Ishikawa (cell line): ENCODE results near the gene TMEM62.

ENCODE experiments used
- CEBPB ChIP-seq: IDR thresholded peaks from 2 replicates; pipeline ENCODE4 v1.6.1; 2012
- CREB1 ChIP-seq: IDR thresholded peaks from 2 replicates; pipeline ENCODE4 v1.6.1; 2012; ENCODE audit warnings: low read depth
- MAX ChIP-seq: IDR thresholded peaks from 2 replicates; pipeline ENCODE4 v1.6.1; 2012
- USF1 ChIP-seq: IDR thresholded peaks from 2 replicates; pipeline ENCODE4 v1.6.1; 2012

GRCh38 chr15:43168192-43169107, 35.1 kb downstream of the TMEM62 start:
- no peak for TF ChIP-seq USF1
- no peak for TF ChIP-seq CREB1
- no peak for TF ChIP-seq CEBPB
- no peak for TF ChIP-seq MAX
